HepG2 (cell line): ENCODE data around the gene HMBS. TPM values are rescaled to one million over a fixed set of nuclear protein-coding genes. Genes with fewer than 3 reads are reported as not detected.

Experiments used
- ATF7-NPFF ChIP-seq: sonication (generic); formaldehyde crosslinking; IDR thresholded peaks from 2 replicates; pipeline ENCODE4 v1.8.1; 2023; ENCODE audit warnings: mild to moderate bottlenecking, low read depth, missing genetic modification reagents, moderate library complexity
- CCAR2 ChIP-seq: fragments of 200-400 bp; formaldehyde crosslinking; optimal IDR thresholded peaks from 2 replicates; pipeline ENCODE3; 2018; ENCODE audit warnings: low read depth, mild to moderate bottlenecking, low read length, moderate library complexity
- DR1 ChIP-seq: sonication (generic); formaldehyde crosslinking; IDR thresholded peaks from 2 replicates; pipeline ENCODE4 v1.8.0; 2021; ENCODE audit warnings: mild to moderate bottlenecking, missing genetic modification reagents, inconsistent platforms
- JARID2 ChIP-seq: sonication (generic); formaldehyde crosslinking; IDR thresholded peaks from 2 replicates; pipeline ENCODE4 v1.8.1; 2023; ENCODE audit warnings: missing genetic modification reagents, inconsistent platforms; ENCODE audit not compliant: insufficient replicate concordance
- KAT2B ChIP-seq: fragments of 150-350 bp; IDR thresholded peaks from 2 replicates; pipeline ENCODE4 v1.6.1; 2014; ENCODE audit warnings: low read depth, low read length, borderline replicate concordance
- MAFK ChIP-seq, 2 experiments: IDR thresholded peaks in 1 of 2; conservative IDR thresholded peaks in 1 of 2; 2 replicates each; pipeline ENCODE4 v1.6.1; 2011; ENCODE audit warnings: improper control_type of control experiment in 2 of 2, low read length in 2 of 2
- NFRKB ChIP-seq: fragments of 450-650 bp; IDR thresholded peaks from 2 replicates; pipeline ENCODE4 v1.6.1; 2017
- RARA ChIP-seq: IDR thresholded peaks from 2 replicates; pipeline ENCODE4 v1.6.1; 2016; ENCODE audit warnings: missing genetic modification reagents, missing compliant biosample characterization
- RARG ChIP-seq: sonication (generic); formaldehyde crosslinking; IDR thresholded peaks from 2 replicates; pipeline ENCODE4 v1.4.0; 2020; ENCODE audit warnings: low read depth, mild to moderate bottlenecking, missing genetic modification reagents
- RXRA ChIP-seq: sonication (generic); formaldehyde crosslinking; IDR thresholded peaks from 2 replicates; pipeline ENCODE4 v1.5.1; 2020; ENCODE audit warnings: missing genetic modification reagents
- TARDBP ChIP-seq: sonication (generic); formaldehyde crosslinking; IDR thresholded peaks from 2 replicates; pipeline ENCODE4 v1.8.0; 2022; ENCODE audit warnings: mild to moderate bottlenecking, missing genetic modification reagents
- TGIF2 ChIP-seq: IDR thresholded peaks from 2 replicates; pipeline ENCODE4 v1.6.1; 2016; ENCODE audit warnings: control low read depth, missing compliant biosample characterization
- ZBTB3 ChIP-seq: sonication (generic); formaldehyde crosslinking; IDR thresholded peaks from 2 replicates; pipeline ENCODE4 v1.4.0; 2020; ENCODE audit warnings: low read depth, mild to moderate bottlenecking, moderate library complexity, missing genetic modification reagents, borderline replicate concordance
- ZFP36L1 ChIP-seq: sonication (generic); formaldehyde crosslinking; IDR thresholded peaks from 2 replicates; pipeline ENCODE4 v1.8.0; 2022; ENCODE audit warnings: mild to moderate bottlenecking, missing genetic modification reagents, moderate library complexity
- ZFP62 ChIP-seq: sonication (generic); formaldehyde crosslinking; IDR thresholded peaks from 2 replicates; pipeline ENCODE4 v1.4.0; 2020; ENCODE audit warnings: missing genetic modification reagents
- ZFY ChIP-seq: sonication (generic); formaldehyde crosslinking; IDR thresholded peaks from 2 replicates; pipeline ENCODE4 v1.4.0; 2020; ENCODE audit warnings: missing genetic modification reagents
- ZNF281 ChIP-seq: sonication (generic); formaldehyde crosslinking; IDR thresholded peaks from 2 replicates; pipeline ENCODE4 v1.4.0; 2020; ENCODE audit warnings: missing genetic modification reagents, borderline replicate concordance
- ZNF317 ChIP-seq: sonication (generic); formaldehyde crosslinking; IDR thresholded peaks from 2 replicates; pipeline ENCODE4 v1.5.0; 2020; ENCODE audit warnings: mild to moderate bottlenecking, missing genetic modification reagents
- ZNF678 ChIP-seq: sonication (generic); formaldehyde crosslinking; IDR thresholded peaks from 2 replicates; pipeline ENCODE4 v1.4.0; 2020; ENCODE audit warnings: mild to moderate bottlenecking, missing genetic modification reagents
- ZNF776 ChIP-seq: sonication (generic); formaldehyde crosslinking; IDR thresholded peaks from 2 replicates; pipeline ENCODE4 v1.4.0; 2020; ENCODE audit warnings: mild to moderate bottlenecking, missing genetic modification reagents
- polyA plus RNA-seq, 8 experiments: library from polyadenylated mRNA; depleted of rRNA in 3 of 8; stranded (reverse) in 7 of 8; unstranded in 1 of 8; fragments of >200 nt; fragmentation: Illumina TruSeq in 4 of 8; extraction: Trizol in 4 of 8; gene quantifications; 2 replicates each; pipeline versions ENCODE4 v1.2.1 to v1.2.3, GENCODE V29; 2011 to 2016; ENCODE audit warnings: low read depth in 4 of 8, missing spikeins in 1 of 8, mixed read lengths in 1 of 8; ENCODE audit not compliant: insufficient read depth in 1 of 8
- total RNA-seq, 5 experiments: library from RNA; depleted of rRNA; stranded (reverse); fragments of >200 nt; fragmentation: Illumina TruSeq; extraction: Trizol; gene quantifications; 2 replicates each; pipeline ENCODE4 v1.2.3, GENCODE V29; 2016; ENCODE audit warnings: low read depth in 1 of 5
- TF ChIP-seq, protein P1 (sequence below): sonication (generic); formaldehyde crosslinking; conservative IDR thresholded peaks from 2 replicates; pipeline ENCODE4 v1.4.0; 2020; ENCODE audit warnings: missing genetic modification reagents
- TF ChIP-seq, protein P2 (sequence below): sonication (generic); formaldehyde crosslinking; IDR thresholded peaks from 2 replicates; pipeline ENCODE4 v1.9.0; 2022; ENCODE audit warnings: low read depth, missing genetic modification reagents
- TF ChIP-seq, protein P3 (sequence below): sonication (generic); formaldehyde crosslinking; IDR thresholded peaks from 2 replicates; pipeline ENCODE4 v1.5.0; 2020; ENCODE audit warnings: mild to moderate bottlenecking, low read depth, missing genetic modification reagents, borderline replicate concordance

HMBS gene
- total and polyA plus RNA-seq, 2 of the 13 experiments (the other 11 are each of a cell fraction or from before 2014, with no cell fraction given) = 9.4 to 46.9 TPM

GRCh38 chr11:119067371-119068222 lies 17.1 kb upstream of the HMBS start, which contains the start of gene VPS11 (continued):
- TF ChIP-seq MAFK (conservative IDR thresholded peaks at IDR 0.05 in 1 of 2, IDR thresholded peaks at IDR 0.05 in 1 of 2; ENCODE audit: low read length in 2 of 2) (no peak), CCAR2 (no peak), RARA (CRISPR knock-in tag) (peak; percentile 29; the same call in 1 of the 2 replicates), ZFY (CRISPR knock-in tag) (peak; percentile 62; the same call in 1 of the 2 replicates), ZFP36L1 (CRISPR knock-in tag) (no peak), ZNF317 (CRISPR knock-in tag) (peak; percentile 24; the same call in 1 of the 2 replicates), ZNF281 (CRISPR knock-in tag) (0 out of 2 replicates have a peak, but pooled peaks have one; percentile 29), TGIF2 (CRISPR knock-in tag) (peak; percentile 52; the same call in 1 of the 2 replicates), ATF7-NPFF (CRISPR knock-in tag) (peak; percentile 63; the same call in 1 of the 2 replicates), KAT2B (no peak), ZNF678 (no peak), ZNF776 (CRISPR knock-in tag) (no peak), RARG (CRISPR knock-in tag) (no peak), ZFP62 (CRISPR knock-in tag) (no peak), RXRA (CRISPR knock-in tag) (peak; percentile 68), JARID2 (CRISPR knock-in tag) (no peak), NFRKB (peak; percentile 52; the same call in 1 of the 2 replicates), TARDBP (CRISPR knock-in tag) (peak; percentile 78; the same call in 1 of the 2 replicates), ZBTB3 (CRISPR knock-in tag) (no peak), DR1 (CRISPR knock-in tag) (no peak)
- TF ChIP-seq, protein P1, sequence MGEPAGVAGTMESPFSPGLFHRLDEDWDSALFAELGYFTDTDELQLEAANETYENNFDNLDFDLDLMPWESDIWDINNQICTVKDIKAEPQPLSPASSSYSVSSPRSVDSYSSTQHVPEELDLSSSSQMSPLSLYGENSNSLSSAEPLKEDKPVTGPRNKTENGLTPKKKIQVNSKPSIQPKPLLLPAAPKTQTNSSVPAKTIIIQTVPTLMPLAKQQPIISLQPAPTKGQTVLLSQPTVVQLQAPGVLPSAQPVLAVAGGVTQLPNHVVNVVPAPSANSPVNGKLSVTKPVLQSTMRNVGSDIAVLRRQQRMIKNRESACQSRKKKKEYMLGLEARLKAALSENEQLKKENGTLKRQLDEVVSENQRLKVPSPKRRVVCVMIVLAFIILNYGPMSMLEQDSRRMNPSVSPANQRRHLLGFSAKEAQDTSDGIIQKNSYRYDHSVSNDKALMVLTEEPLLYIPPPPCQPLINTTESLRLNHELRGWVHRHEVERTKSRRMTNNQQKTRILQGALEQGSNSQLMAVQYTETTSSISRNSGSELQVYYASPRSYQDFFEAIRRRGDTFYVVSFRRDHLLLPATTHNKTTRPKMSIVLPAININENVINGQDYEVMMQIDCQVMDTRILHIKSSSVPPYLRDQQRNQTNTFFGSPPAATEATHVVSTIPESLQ = no peak
- TF ChIP-seq, protein P2, sequence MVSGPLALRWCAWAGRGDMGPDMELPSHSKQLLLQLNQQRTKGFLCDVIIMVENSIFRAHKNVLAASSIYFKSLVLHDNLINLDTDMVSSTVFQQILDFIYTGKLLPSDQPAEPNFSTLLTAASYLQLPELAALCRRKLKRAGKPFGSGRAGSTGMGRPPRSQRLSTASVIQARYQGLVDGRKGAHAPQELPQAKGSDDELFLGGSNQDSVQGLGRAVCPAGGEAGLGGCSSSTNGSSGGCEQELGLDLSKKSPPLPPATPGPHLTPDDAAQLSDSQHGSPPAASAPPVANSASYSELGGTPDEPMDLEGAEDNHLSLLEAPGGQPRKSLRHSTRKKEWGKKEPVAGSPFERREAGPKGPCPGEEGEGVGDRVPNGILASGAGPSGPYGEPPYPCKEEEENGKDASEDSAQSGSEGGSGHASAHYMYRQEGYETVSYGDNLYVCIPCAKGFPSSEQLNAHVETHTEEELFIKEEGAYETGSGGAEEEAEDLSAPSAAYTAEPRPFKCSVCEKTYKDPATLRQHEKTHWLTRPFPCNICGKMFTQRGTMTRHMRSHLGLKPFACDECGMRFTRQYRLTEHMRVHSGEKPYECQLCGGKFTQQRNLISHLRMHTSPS (CRISPR knock-in tag) = no peak
- TF ChIP-seq, protein P3, sequence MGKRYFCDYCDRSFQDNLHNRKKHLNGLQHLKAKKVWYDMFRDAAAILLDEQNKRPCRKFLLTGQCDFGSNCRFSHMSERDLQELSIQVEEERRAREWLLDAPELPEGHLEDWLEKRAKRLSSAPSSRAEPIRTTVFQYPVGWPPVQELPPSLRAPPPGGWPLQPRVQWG (CRISPR knock-in tag) = no peak
